HEK293 (cell line): ENCODE results near the gene R3HDM2.

Source experiments
- SETDB1 ChIP-seq: IDR thresholded peaks from one replicate; pipeline ENCODE4 v1.6.1; 2017; ENCODE audit warnings: mild to moderate bottlenecking, low read length, moderate library complexity, mixed read lengths; ENCODE audit not compliant: insufficient read length
- ZBTB8A ChIP-seq: fragments of 450-650 bp; formaldehyde crosslinking; IDR thresholded peaks from 2 replicates; pipeline ENCODE4 v1.5.1; 2016; ENCODE audit warnings: missing biosample characterization, missing genetic modification characterization

DNA sequence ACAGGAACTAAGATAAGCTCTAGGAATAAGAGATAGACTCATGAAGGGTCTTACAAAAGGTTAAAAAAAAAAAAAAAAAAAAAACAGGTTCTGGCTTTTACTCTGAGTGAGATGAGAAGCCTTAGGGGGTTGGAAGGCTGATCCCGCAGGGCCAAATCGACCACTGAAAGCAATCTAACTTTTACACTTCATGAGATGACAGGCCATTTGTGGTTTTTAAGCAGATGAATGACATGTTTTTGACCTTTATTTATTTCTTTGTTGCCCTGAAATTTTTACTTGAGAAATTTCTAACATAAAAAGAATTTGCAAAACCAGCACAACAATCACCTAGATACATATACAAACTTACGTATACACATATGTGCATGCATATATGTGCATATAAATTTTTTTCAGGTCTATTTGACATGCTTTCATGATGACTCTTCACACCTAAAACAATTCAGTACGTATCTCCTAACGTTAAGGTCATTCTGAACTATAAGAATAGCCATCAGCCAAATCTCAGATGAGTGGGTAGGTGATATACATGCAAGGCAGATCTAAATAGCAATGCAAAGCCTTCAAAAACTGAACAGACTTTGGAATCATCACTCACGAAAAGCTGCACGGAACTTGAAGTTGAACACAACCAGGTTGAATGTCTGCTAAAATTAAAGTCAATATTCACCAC, 87.0 kb downstream of the R3HDM2 start:
- no peak for TF ChIP-seq ZBTB8A (tag by site-specific recombination)
- TF ChIP-seq SETDB1, result no peak
